ENCODE measurements around the gene RYR2. TPM values are rescaled to one million over a fixed set of nuclear protein-coding genes. Genes with fewer than 3 reads are reported as not detected.

Gene RYR2
- total and polyA plus RNA-seq, 11 donors, result 77.7 to 1,319 (median 805) TPM

- TF ChIP-seq POLR2A (IDR thresholded peaks at IDR 0.05) (no peak), CTCF (IDR thresholded peaks at IDR 0.05) (no peak)
- intact Hi-C loops (cut with DNase I), result no loop called here
- Histone ChIP-seq H3K36me3 (peaks cover 0 to 94% (median 0%) of the 10 kb centered on the region in 9 donors), H3K27me3 (no peaks in the 10 kb centered on the region), H3K9me3 (no peaks in the 10 kb centered on the region), H3K4me1 (peaks cover 0 to 21% (median 3%) of the 10 kb centered on the region in 12 donors), H3K27ac (no peak overlapping the region), H3K4me3 (no peak overlapping the region)
- 47 to 56% (median 52%) methylated on average over 3 of the region's 3 CpGs for WGBS, 4 donors
- DNase-seq (no peak), ATAC-seq (no peak)
Measured at GRCh38 chr1:237772009-237772408, 730.0 kb downstream of the RYR2 start.

- DNase-seq, result no peak
- intact Hi-C loops (cut with DNase I), result no loop called here
- no peaks in the 10 kb centered on the region for H3K27me3 ChIP-seq
- peak; percentile 25 to 82 (median 72) for ATAC-seq
- peaks cover 0 to 95% (median 0%) of the 10 kb centered on the region in 9 donors for H3K36me3 ChIP-seq
- H3K9me3 ChIP-seq, result no peaks in the 10 kb centered on the region
- H3K27ac ChIP-seq, result peak overlapping the region in 4 of 12 donors; percentile 6 to 42 (median 26)
- H3K4me1 ChIP-seq, result peaks cover 0 to 21% (median 5%) of the 10 kb centered on the region in 12 donors
- TF ChIP-seq CTCF (IDR thresholded peaks at IDR 0.05) (no peak), POLR2A (IDR thresholded peaks at IDR 0.05) (no peak)
- no peak overlapping the region for H3K4me3 ChIP-seq
- 45 to 53% (median 48%) methylated on average over 4 of the region's 4 CpGs for WGBS, 4 donors
Measured at GRCh38 chr1:237774246-237774645, 732.3 kb downstream of the RYR2 start.

- TF ChIP-seq CTCF (IDR thresholded peaks at IDR 0.05) (no peak), POLR2A (IDR thresholded peaks at IDR 0.05) (no peak)
- H3K27ac ChIP-seq, result no peak overlapping the region
- H3K4me3 ChIP-seq, result no peak overlapping the region
- no peak for ATAC-seq
- H3K9me3 ChIP-seq, result no peaks in the 10 kb centered on the region
- intact Hi-C loops (cut with DNase I), result no loop called here
- H3K36me3 ChIP-seq, result peaks cover 0 to 96% (median 17%) of the 10 kb centered on the region in 9 donors
- peaks cover 0 to 19% (median 5%) of the 10 kb centered on the region in 12 donors for H3K4me1 ChIP-seq
- H3K27me3 ChIP-seq, result no peaks in the 10 kb centered on the region
- DNase-seq, result no peak
- 65 to 68% (median 65%) methylated on average over 3 of the region's 3 CpGs for WGBS, 4 donors
Measured at GRCh38 chr1:237779356-237779755, 737.4 kb downstream of the RYR2 start.

- DNase-seq (no peak), ATAC-seq (peak in 3 of 4 donors; percentile 12 to 25 (median 18))
- H3K27me3 ChIP-seq, result no peaks in the 10 kb centered on the region
- H3K4me3 ChIP-seq, result no peak overlapping the region
- no peak for TF ChIP-seq CTCF (IDR thresholded peaks at IDR 0.05)
- TF ChIP-seq POLR2A (IDR thresholded peaks at IDR 0.05), result no peak
- no peak overlapping the region for H3K27ac ChIP-seq
- intact Hi-C loops (cut with DNase I), result no loop called here
- H3K36me3 ChIP-seq, result peaks cover 0 to 98% (median 27%) of the 10 kb centered on the region in 9 donors
- WGBS, 4 donors, result 66 to 73% (median 70%) methylated on average over 11 of the region's 11 CpGs
- no peaks in the 10 kb centered on the region for H3K9me3 ChIP-seq
- H3K4me1 ChIP-seq, result peaks cover 0 to 39% (median 4%) of the 10 kb centered on the region in 12 donors
Measured at GRCh38 chr1:237786066-237786719, 744.2 kb downstream of the RYR2 start.

Measured in heart left ventricle (tissue), 16 donors.